ENCODE data around the gene GBX1.

GBX1 gene

GRCh38 chr7:151178831-151179230, 11.3 kb upstream of the GBX1 start:
- H3K9me3 ChIP-seq (ENCODE audit: control insufficient read depth in 1 of 2, low read length in 2 of 2) = no peaks in the 10 kb centered on the region
- H3K36me3 ChIP-seq (ENCODE audit: control insufficient read depth in 1 of 2, insufficient read depth in 2 of 2, low read length in 2 of 2) = no peaks in the 10 kb centered on the region
- no peak overlapping the region for H3K27ac ChIP-seq (ENCODE audit: low read length)
- no peaks in the 10 kb centered on the region for H3K4me1 ChIP-seq (ENCODE audit: control insufficient read depth in 1 of 2, insufficient read depth in 2 of 2, low read length in 2 of 2)
- no peak overlapping the region for H3K4me3 ChIP-seq (ENCODE audit: low read depth in 1 of 2, low read length in 2 of 2)
- no peaks in the 10 kb centered on the region for H3K27me3 ChIP-seq (ENCODE audit: low read depth, low read length)

GRCh38 chr7:151178236-151178635, 10.7 kb upstream of the GBX1 start:
- Histone ChIP-seq H3K4me3 (ENCODE audit: low read depth in 1 of 2, low read length in 2 of 2) (no peak overlapping the region), H3K27me3 (ENCODE audit: low read depth, low read length) (peaks cover 1% of the 10 kb centered on the region), H3K27ac (ENCODE audit: low read length) (no peak overlapping the region), H3K9me3 (ENCODE audit: control insufficient read depth in 1 of 2, low read length in 2 of 2) (no peaks in the 10 kb centered on the region), H3K36me3 (ENCODE audit: control insufficient read depth in 1 of 2, insufficient read depth in 2 of 2, low read length in 2 of 2) (no peaks in the 10 kb centered on the region), H3K4me1 (ENCODE audit: control insufficient read depth in 1 of 2, insufficient read depth in 2 of 2, low read length in 2 of 2) (no peaks in the 10 kb centered on the region)

GRCh38 chr7:151177310-151177709, 9.8 kb upstream of the GBX1 start:
- Histone ChIP-seq H3K27me3 (ENCODE audit: low read depth, low read length) (peaks cover 7% of the 10 kb centered on the region), H3K27ac (ENCODE audit: low read length) (no peak overlapping the region), H3K4me1 (ENCODE audit: control insufficient read depth in 1 of 2, insufficient read depth in 2 of 2, low read length in 2 of 2) (no peaks in the 10 kb centered on the region), H3K36me3 (ENCODE audit: control insufficient read depth in 1 of 2, insufficient read depth in 2 of 2, low read length in 2 of 2) (no peaks in the 10 kb centered on the region), H3K4me3 (ENCODE audit: low read depth in 1 of 2, low read length in 2 of 2) (no peak overlapping the region), H3K9me3 (ENCODE audit: control insufficient read depth in 1 of 2, low read length in 2 of 2) (no peaks in the 10 kb centered on the region)

GRCh38 chr7:151176401-151176800, 8.9 kb upstream of the GBX1 start:
- no peak overlapping the region for H3K27ac ChIP-seq (ENCODE audit: low read length)
- no peaks in the 10 kb centered on the region for H3K36me3 ChIP-seq (ENCODE audit: control insufficient read depth in 1 of 2, insufficient read depth in 2 of 2, low read length in 2 of 2)
- H3K27me3 ChIP-seq (ENCODE audit: low read depth, low read length) = peaks cover 7% of the 10 kb centered on the region
- H3K4me3 ChIP-seq (ENCODE audit: low read depth in 1 of 2, low read length in 2 of 2) = no peak overlapping the region
- no peaks in the 10 kb centered on the region for H3K9me3 ChIP-seq (ENCODE audit: control insufficient read depth in 1 of 2, low read length in 2 of 2)
- no peaks in the 10 kb centered on the region for H3K4me1 ChIP-seq (ENCODE audit: control insufficient read depth in 1 of 2, insufficient read depth in 2 of 2, low read length in 2 of 2)

GRCh38 chr7:151175793-151176311, 8.4 kb upstream of the GBX1 start:
- Histone ChIP-seq H3K27me3 (ENCODE audit: low read depth, low read length) (peaks cover 7% of the 10 kb centered on the region), H3K27ac (ENCODE audit: low read length) (no peak overlapping the region), H3K9me3 (ENCODE audit: control insufficient read depth in 1 of 2, low read length in 2 of 2) (no peaks in the 10 kb centered on the region), H3K4me3 (ENCODE audit: low read depth in 1 of 2, low read length in 2 of 2) (no peak overlapping the region), H3K36me3 (ENCODE audit: control insufficient read depth in 1 of 2, insufficient read depth in 2 of 2, low read length in 2 of 2) (no peaks in the 10 kb centered on the region), H3K4me1 (ENCODE audit: control insufficient read depth in 1 of 2, insufficient read depth in 2 of 2, low read length in 2 of 2) (no peaks in the 10 kb centered on the region)

- Histone ChIP-seq H3K36me3 (ENCODE audit: control insufficient read depth in 1 of 2, insufficient read depth in 2 of 2, low read length in 2 of 2) (no peaks in the 10 kb centered on the region), H3K4me3 (ENCODE audit: low read depth in 1 of 2, low read length in 2 of 2) (no peak overlapping the region), H3K27ac (ENCODE audit: low read length) (no peak overlapping the region), H3K27me3 (ENCODE audit: low read depth, low read length) (peaks cover 7% of the 10 kb centered on the region), H3K9me3 (ENCODE audit: control insufficient read depth in 1 of 2, low read length in 2 of 2) (no peaks in the 10 kb centered on the region), H3K4me1 (ENCODE audit: control insufficient read depth in 1 of 2, insufficient read depth in 2 of 2, low read length in 2 of 2) (no peaks in the 10 kb centered on the region)
Observed at GRCh38 chr7:151175047-151175792, 7.7 kb upstream of the GBX1 start.

- Histone ChIP-seq H3K4me3 (ENCODE audit: low read depth in 1 of 2, low read length in 2 of 2) (no peak overlapping the region), H3K9me3 (ENCODE audit: control insufficient read depth in 1 of 2, low read length in 2 of 2) (no peaks in the 10 kb centered on the region), H3K27me3 (ENCODE audit: low read depth, low read length) (peaks cover 7% of the 10 kb centered on the region), H3K27ac (ENCODE audit: low read length) (no peak overlapping the region), H3K36me3 (ENCODE audit: control insufficient read depth in 1 of 2, insufficient read depth in 2 of 2, low read length in 2 of 2) (no peaks in the 10 kb centered on the region), H3K4me1 (ENCODE audit: control insufficient read depth in 1 of 2, insufficient read depth in 2 of 2, low read length in 2 of 2) (no peaks in the 10 kb centered on the region)
Observed at GRCh38 chr7:151174246-151175046, 7.0 kb upstream of the GBX1 start.

GRCh38 chr7:151173386-151174245, 6.1 kb upstream of the GBX1 start:
- H3K27me3 ChIP-seq (ENCODE audit: low read depth, low read length) = peaks cover 12% of the 10 kb centered on the region
- H3K4me3 ChIP-seq (ENCODE audit: low read depth in 1 of 2, low read length in 2 of 2) = no peak overlapping the region
- H3K4me1 ChIP-seq (ENCODE audit: control insufficient read depth in 1 of 2, insufficient read depth in 2 of 2, low read length in 2 of 2) = no peaks in the 10 kb centered on the region
- no peaks in the 10 kb centered on the region for H3K9me3 ChIP-seq (ENCODE audit: control insufficient read depth in 1 of 2, low read length in 2 of 2)
- no peak overlapping the region for H3K27ac ChIP-seq (ENCODE audit: low read length)
- H3K36me3 ChIP-seq (ENCODE audit: control insufficient read depth in 1 of 2, insufficient read depth in 2 of 2, low read length in 2 of 2) = no peaks in the 10 kb centered on the region

GRCh38 chr7:151172273-151173141, 5.0 kb upstream of the GBX1 start:
- Histone ChIP-seq H3K36me3 (ENCODE audit: control insufficient read depth in 1 of 2, insufficient read depth in 2 of 2, low read length in 2 of 2) (no peaks in the 10 kb centered on the region), H3K27me3 (ENCODE audit: low read depth, low read length) (peaks cover 16% of the 10 kb centered on the region), H3K27ac (ENCODE audit: low read length) (no peak overlapping the region), H3K4me3 (ENCODE audit: low read depth in 1 of 2, low read length in 2 of 2) (no peak overlapping the region), H3K9me3 (ENCODE audit: control insufficient read depth in 1 of 2, low read length in 2 of 2) (no peaks in the 10 kb centered on the region), H3K4me1 (ENCODE audit: control insufficient read depth in 1 of 2, insufficient read depth in 2 of 2, low read length in 2 of 2) (peaks cover 0 to 9% of the 10 kb centered on the region in 2 donors)

- Histone ChIP-seq H3K4me1 (ENCODE audit: control insufficient read depth in 1 of 2, insufficient read depth in 2 of 2, low read length in 2 of 2) (peaks cover 2 to 19% of the 10 kb centered on the region in 2 donors), H3K27me3 (ENCODE audit: low read depth, low read length) (peaks cover 39% of the 10 kb centered on the region)
Observed at GRCh38 chr7:151168787-151169162, 1.3 kb upstream of the GBX1 start.

More at GRCh38 chr7:151168787-151169162, 1.3 kb upstream of the GBX1 start:
- Histone ChIP-seq H3K9me3 (ENCODE audit: control insufficient read depth in 1 of 2, low read length in 2 of 2) (no peaks in the 10 kb centered on the region), H3K27ac (ENCODE audit: low read length) (no peak overlapping the region), H3K4me3 (ENCODE audit: low read depth in 1 of 2, low read length in 2 of 2) (no peak overlapping the region), H3K36me3 (ENCODE audit: control insufficient read depth in 1 of 2, insufficient read depth in 2 of 2, low read length in 2 of 2) (no peaks in the 10 kb centered on the region)

Data from muscle layer of duodenum (tissue), 2 donors.